Naive thymus-derived CD8-positive, alpha-beta T cell (primary cell): ENCODE data around the gene PHOSPHO2. TPM values are rescaled to one million over a fixed set of nuclear protein-coding genes. Genes with fewer than 3 reads are reported as not detected.

Source experiments
- polyA plus RNA-seq, 3 donors: library from polyadenylated mRNA; unstranded; fragments of 300-500 nt; fragmentation: Illumina TruSeq; gene quantifications; one replicate each; pipeline ENCODE4 v1.2.3, GENCODE V29; 2021
- total RNA-seq, 8 experiments: library from RNA in 2 of 8; stranded (reverse) in 2 of 8; gene quantifications; one replicate each; pipeline ENCODE4 v1.2.3 and lab custom pipeline; 2021 to 2026

Gene PHOSPHO2
- total and polyA plus RNA-seq, 5 experiments from 2014 or later: 5.5 to 8.8 (median 7.7) TPM

Other genes starting within 250 kb of the PHOSPHO2 start
- gene BBS5, start 215.0 kb upstream of the PHOSPHO2 start, total RNA-seq: 1 to 10 TPM; 2.4 to 4.1 TPM
- gene BBS5, start 215.0 kb upstream of the PHOSPHO2 start, polyA plus RNA-seq: 1 to 10 TPM; 1.0 to 1.4 (median 1.3) TPM
- not detected for gene KLHL41, start 184.8 kb upstream of the PHOSPHO2 start, total RNA-seq
- gene KLHL41, start 184.8 kb upstream of the PHOSPHO2 start, polyA plus RNA-seq: under 1 TPM in 1 of 3 donors, not detected in 2; 0.09 TPM
- gene FASTKD1, start 120.6 kb upstream of the PHOSPHO2 start, total RNA-seq: 10 to 100 TPM; 25.3 to 26.8 TPM
- gene FASTKD1, start 120.6 kb upstream of the PHOSPHO2 start, polyA plus RNA-seq: 10 to 100 TPM; 10.8 to 17.3 (median 16.5) TPM
- gene PPIG, start 110.1 kb upstream of the PHOSPHO2 start, total RNA-seq: 10 to 100 TPM; 82.7 to 86.0 TPM
- gene PPIG, start 110.1 kb upstream of the PHOSPHO2 start, polyA plus RNA-seq: 10 to 100 TPM; 63.4 to 88.2 (median 70.9) TPM
- not detected for gene CFAP210, start 64 bp upstream of the PHOSPHO2 start, total RNA-seq
- gene CFAP210, start 64 bp upstream of the PHOSPHO2 start, polyA plus RNA-seq: not detected
- 1 to 10 TPM; 2.4 to 2.6 TPM for gene KLHL23, start 39.4 kb downstream of the PHOSPHO2 start, total RNA-seq
- 1 to 10 TPM; 1.3 to 2.6 (median 2.1) TPM for gene KLHL23, start 39.4 kb downstream of the PHOSPHO2 start, polyA plus RNA-seq
- gene SSB, start 104.4 kb downstream of the PHOSPHO2 start, total RNA-seq: 100 to 1,000 TPM; 110 to 115 TPM
- 100 to 1,000 TPM; 124 to 153 (median 128) TPM for gene SSB, start 104.4 kb downstream of the PHOSPHO2 start, polyA plus RNA-seq
- 10 to 100 TPM; 50.8 to 58.1 TPM for gene METTL5, start 130.4 kb downstream of the PHOSPHO2 start, total RNA-seq
- 100 to 1,000 TPM; 115 to 155 (median 130) TPM for gene METTL5, start 130.4 kb downstream of the PHOSPHO2 start, polyA plus RNA-seq
- 10 to 100 TPM; 43.3 to 43.5 TPM for gene UBR3, start 133.0 kb downstream of the PHOSPHO2 start, total RNA-seq
- 10 to 100 TPM in 1 of 3 donors, 1 to 10 TPM in 2; 6.8 to 11.6 (median 7.5) TPM for gene UBR3, start 133.0 kb downstream of the PHOSPHO2 start, polyA plus RNA-seq